IMR-90 (cell line): Measurements from ENCODE around the gene FOSL2. TPM values are rescaled to one million over a fixed set of nuclear protein-coding genes. Genes with fewer than 3 reads are reported as not detected.

Experiments
- ATAC-seq: fragments of 200-7000 bp; cut with Tn5 transposase; 2 replicates; pipeline ENCODE4 v1.9.1; 2020; ENCODE audit warnings: low read depth, mild to moderate bottlenecking, moderate library complexity
- BruUV-seq: library from RNA; stranded (reverse); fragments of 400-500 nt; replicated peaks from 2 replicates; lab custom pipeline; 2021; lab: Mats Ljungman, UMichigan
- CTCF ChIA-PET: fragments of 300-600 bp; formaldehyde crosslinking; extraction: SDS; loops from one replicate; lab custom pipeline; 2021; ENCODE audit warnings: antibody characterized with exemption; lab: Yijun Ruan, JAX
- POLR2A ChIA-PET: fragments of 300-600 bp; sonication (Branson Sonifier 250); formaldehyde crosslinking; loops from one replicate; lab custom pipeline; 2022; ENCODE audit warnings: antibody characterized with exemption; ENCODE audit not compliant: unreplicated experiment; lab: Charles Lee
- DNase-seq: peaks from one replicate; pipeline ENCODE4 v3.0.0; 2013
- H2AFZ ChIP-seq: replicated peaks from 2 replicates; pipeline ENCODE3; 2013; ENCODE audit warnings: low read length, mild to moderate bottlenecking; ENCODE audit not compliant: poor library complexity
- H2AK5ac ChIP-seq: 2 replicates; pipeline ENCODE4 v1.6.1; 2013; ENCODE audit warnings: low read depth, low read length, inconsistent platforms
- H2AK9ac ChIP-seq: replicated peaks from 2 replicates; pipeline ENCODE3; 2013; ENCODE audit warnings: mild to moderate bottlenecking, low read depth, low read length, moderate library complexity; ENCODE audit not compliant: poor library complexity
- H2BK120ac ChIP-seq: 2 replicates; pipeline ENCODE4 v1.6.1; 2013; ENCODE audit warnings: low read depth, low read length, inconsistent platforms
- H2BK15ac ChIP-seq: 3 replicates; pipeline ENCODE4 v1.6.1; 2013; ENCODE audit warnings: low read depth, low read length, inconsistent platforms
- H2BK20ac ChIP-seq: 2 replicates; pipeline ENCODE4 v1.6.1; 2013; ENCODE audit warnings: low read depth, mild to moderate bottlenecking, inconsistent platforms, low read length, moderate library complexity
- H2BK5ac ChIP-seq: 2 replicates; pipeline ENCODE4 v1.6.1; 2013; ENCODE audit warnings: mild to moderate bottlenecking, low read depth, low read length, inconsistent platforms; ENCODE audit not compliant: poor library complexity, severe bottlenecking
- H3K14ac ChIP-seq: replicated peaks from 2 replicates; pipeline ENCODE4 v1.6.1; 2013; ENCODE audit warnings: low read depth, low read length, inconsistent platforms
- H3K18ac ChIP-seq: 2 replicates; pipeline ENCODE4 v1.6.1; 2013; ENCODE audit warnings: low read depth, low read length, control low read depth
- H3K23ac ChIP-seq: 2 replicates; pipeline ENCODE4 v1.6.1; 2013; ENCODE audit warnings: low read depth, low read length, inconsistent platforms
- H3K27ac ChIP-seq: 2 replicates; pipeline ENCODE4 v1.5.1; 2013; ENCODE audit warnings: mild to moderate bottlenecking, control low read depth, low read length; ENCODE audit not compliant: insufficient read depth
- H3K27me3 ChIP-seq: 2 replicates; pipeline ENCODE4 v1.6.1; 2013; ENCODE audit warnings: low read length; ENCODE audit not compliant: control insufficient read depth, insufficient read depth
- H3K36me3 ChIP-seq: 2 replicates; pipeline ENCODE4 v1.6.1; 2013; ENCODE audit warnings: low read length, mixed read lengths; ENCODE audit not compliant: control insufficient read depth, insufficient read depth
- H3K4ac ChIP-seq: 2 replicates; pipeline ENCODE4 v1.6.1; 2013; ENCODE audit warnings: low read depth, low read length, inconsistent platforms
- H3K4me1 ChIP-seq: 2 replicates; pipeline ENCODE4 v1.6.1; 2013; ENCODE audit warnings: low read length, mixed read lengths; ENCODE audit not compliant: control insufficient read depth, insufficient read depth
- H3K4me2 ChIP-seq: 2 replicates; pipeline ENCODE4 v1.6.1; 2013; ENCODE audit warnings: low read depth, mild to moderate bottlenecking, control low read depth, low read length, moderate library complexity
- H3K4me3 ChIP-seq: 2 replicates; pipeline ENCODE4 v1.5.1; 2013; ENCODE audit warnings: low read depth, mild to moderate bottlenecking, control low read depth, low read length, moderate library complexity; ENCODE audit not compliant: insufficient read depth
- H3K56ac ChIP-seq: 2 replicates; pipeline ENCODE4 v1.6.1; 2013; ENCODE audit warnings: low read length, inconsistent platforms; ENCODE audit not compliant: insufficient read depth; ENCODE audit errors: extremely low read depth
- H3K79me1 ChIP-seq, 2 experiments: 2 replicates each; pipeline ENCODE4 v1.6.1; 2013; ENCODE audit warnings: low read length in 2 of 2, inconsistent platforms in 1 of 2, low read depth in 1 of 2
- H3K9ac ChIP-seq: 2 replicates; pipeline ENCODE4 v1.6.1; 2013; ENCODE audit warnings: low read depth, low read length, control low read depth
- H3K9me1 ChIP-seq: 2 replicates; pipeline ENCODE4 v1.6.1; 2013; ENCODE audit warnings: low read length, inconsistent platforms; ENCODE audit not compliant: insufficient read depth
- H3K9me3 ChIP-seq: 2 replicates; pipeline ENCODE4 v1.6.1; 2013; ENCODE audit warnings: low read length; ENCODE audit not compliant: control insufficient read depth, insufficient read depth
- H4K20me1 ChIP-seq: 2 replicates; pipeline ENCODE4 v1.6.1; 2013; ENCODE audit warnings: low read length, inconsistent platforms; ENCODE audit not compliant: insufficient read depth
- H4K5ac ChIP-seq: 2 replicates; pipeline ENCODE4 v1.6.1; 2013; ENCODE audit warnings: mild to moderate bottlenecking, low read depth, low read length, control low read depth
- H4K8ac ChIP-seq, 2 experiments: 2 replicates each; pipeline ENCODE4 v1.6.1; 2013; ENCODE audit warnings: low read depth in 2 of 2, low read length in 2 of 2, control low read depth in 1 of 2, inconsistent platforms in 1 of 2
- H4K91ac ChIP-seq: 2 replicates; pipeline ENCODE4 v1.6.1; 2013; ENCODE audit warnings: low read depth, low read length, inconsistent platforms; ENCODE audit not compliant: insufficient read depth
- BHLHE40 ChIP-seq: fragments of 150-350 bp; IDR thresholded peaks from 2 replicates; pipeline ENCODE4 v1.6.1; 2016; ENCODE audit warnings: mild to moderate bottlenecking, low read depth, low read length
- CHD1 ChIP-seq: IDR thresholded peaks from 2 replicates; pipeline ENCODE4 v1.6.1; 2012; ENCODE audit warnings: low read depth, low read length, improper control_type of control experiment
- FOS ChIP-seq: fragments of 150-350 bp; IDR thresholded peaks from 2 replicates; pipeline ENCODE4 v1.6.1; 2016; ENCODE audit warnings: low read depth, low read length
- MAFK ChIP-seq: IDR thresholded peaks from 2 replicates; pipeline ENCODE4 v1.6.1; 2012; ENCODE audit warnings: low read depth, low read length, improper control_type of control experiment
- MAZ ChIP-seq: IDR thresholded peaks from 2 replicates; pipeline ENCODE4 v1.6.1; 2012; ENCODE audit warnings: low read depth, mild to moderate bottlenecking, low read length, improper control_type of control experiment, moderate library complexity, borderline replicate concordance
- MXI1 ChIP-seq: IDR thresholded peaks from 2 replicates; pipeline ENCODE4 v1.6.1; 2012; ENCODE audit warnings: low read depth, mild to moderate bottlenecking, low read length, moderate library complexity, borderline replicate concordance
- RCOR1 ChIP-seq: IDR thresholded peaks from 2 replicates; pipeline ENCODE4 v1.6.1; 2012; ENCODE audit warnings: mild to moderate bottlenecking, low read length, improper control_type of control experiment; ENCODE audit not compliant: insufficient replicate concordance
- RFX5 ChIP-seq: IDR thresholded peaks from 2 replicates; pipeline ENCODE4 v1.8.0; 2012; ENCODE audit warnings: low read depth, mild to moderate bottlenecking, low read length, moderate library complexity
- SMC3 ChIP-seq: fragments of 150-350 bp; IDR thresholded peaks from 2 replicates; pipeline ENCODE4 v1.6.1; 2016; ENCODE audit warnings: low read depth, mild to moderate bottlenecking, antibody characterized with exemption, low read length, moderate library complexity
- WGBS, 2 experiments: methylation state at CpG; one replicate each; pipeline versions ENCODE4 v1.1.5 to v1.1.7; 2013; ENCODE audit warnings: missing lambda C conversion rate in 2 of 2; ENCODE audit not compliant: insufficient read length in 1 of 2; ENCODE audit errors: extremely low coverage in 2 of 2; 5-methylcytosine and 5-hydroxymethylcytosine counted together
- dilution Hi-C: fragments of 300-500 bp; cut with HindIII; formaldehyde crosslinking; loops from one replicate; pipeline ENCODE4 v1.14.3; 2018; ENCODE audit warnings: low sequenced_read_pairs; ENCODE audit not compliant: unreplicated experiment
- in situ Hi-C: fragments of 300-500 bp; cut with MboI; formaldehyde crosslinking; loops from 3 replicates; pipeline ENCODE4 v1.14.3; 2019; ENCODE audit warnings: low sequenced_read_pairs, inconsistent platforms, mixed read lengths
- intact Hi-C: fragments of 100-400 bp; cut with micrococcal nuclease; formaldehyde crosslinking; loops from 2 replicates; pipeline ENCODE4 v1.10.0; 2022
- polyA plus RNA-seq, 3 experiments: library from polyadenylated mRNA; depleted of rRNA; stranded (reverse); fragments of >200 nt; gene quantifications; 2 replicates each; pipeline ENCODE4 v1.2.3, GENCODE V29; 2012; ENCODE audit warnings: low replicate concordance in 1 of 3
- total RNA-seq: library from RNA; depleted of rRNA; stranded (reverse); fragments of >200 nt; gene quantifications from 2 replicates; pipeline ENCODE4 v1.2.3, GENCODE V29; 2012
- TF ChIP-seq, protein P1 (sequence below): fragments of 150-350 bp; IDR thresholded peaks from 2 replicates; pipeline ENCODE4 v1.6.1; 2016; ENCODE audit warnings: low read depth, mild to moderate bottlenecking, low read length, moderate library complexity, borderline replicate concordance
- TF ChIP-seq, protein P2 (sequence below): fragments of 150-350 bp; IDR thresholded peaks from 2 replicates; pipeline ENCODE4 v1.6.1; 2017; ENCODE audit warnings: mild to moderate bottlenecking, antibody characterized with exemption, low read length, low read depth

The FOSL2 gene
- total and polyA plus RNA-seq, 2 of the 4 experiments (the other 2 are of a cell fraction): 31.4 to 46.3 TPM

DNA sequence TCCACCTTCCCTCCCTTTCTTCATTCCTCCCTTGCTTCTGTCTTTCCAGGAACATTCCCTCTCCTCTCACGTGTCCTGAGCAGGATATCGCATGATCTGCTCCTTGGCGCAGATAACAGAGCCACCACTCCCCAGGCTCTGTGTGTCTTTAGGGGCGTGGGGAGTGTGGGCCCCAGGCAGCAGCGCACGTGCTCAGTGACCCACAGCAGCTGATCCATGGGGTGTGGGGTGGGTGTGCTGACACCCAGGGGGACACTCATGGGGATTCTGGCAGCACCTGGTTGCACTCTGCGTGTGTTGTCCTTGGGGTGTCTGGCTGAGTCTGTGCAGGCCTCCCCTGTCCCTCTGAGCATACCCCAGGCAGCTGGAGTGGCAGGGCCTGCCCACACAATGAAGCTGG, 9.9 kb upstream of the FOSL2 start:
- Histone ChIP-seq H3K36me3 (no peaks in the 10 kb centered on the region), H3K27me3 (peaks cover 4% of the 10 kb centered on the region; the same call in 1 of the 2 replicates), H2AK5ac (no peak overlapping the region; the same call in 1 of the 2 replicates), H3K27ac (no peak overlapping the region), H2BK20ac (no peak overlapping the region), H3K79me1 (no peaks in the 10 kb centered on the region), H3K56ac (no peak overlapping the region), H4K20me1 (no peaks in the 10 kb centered on the region), H3K4me1 (peaks cover 6% of the 10 kb centered on the region), H4K91ac (no peak overlapping the region), H3K23ac (no peak overlapping the region), H3K9ac (no peak overlapping the region), H3K4ac (peak overlapping the region; percentile 13; the same call in 1 of the 2 replicates), H3K14ac (no peak overlapping the region; the same call in 1 of the 2 replicates), H2AK9ac (no peak overlapping the region), H3K4me2 (no peak overlapping the region), H3K18ac (no peak overlapping the region), H2BK5ac (no peak overlapping the region), H2BK120ac (no peak overlapping the region; the same call in 1 of the 2 replicates), H4K5ac (no peak overlapping the region), H2BK15ac (no peak overlapping the region), H3K9me3 (no peaks in the 10 kb centered on the region), H3K9me1 (peaks cover 12% of the 10 kb centered on the region), H4K8ac (no peak overlapping the region), H2AFZ (peak overlapping the region; percentile 33), H3K4me3 (no peak overlapping the region)
- in situ Hi-C loops (no loop called here), dilution Hi-C loops (no loop called here), intact Hi-C loops (no loop called here)
- ATAC-seq: no peak
- no peak for TF ChIP-seq SMC3
- no peak for TF ChIP-seq RFX5
- TF ChIP-seq, protein P1, sequence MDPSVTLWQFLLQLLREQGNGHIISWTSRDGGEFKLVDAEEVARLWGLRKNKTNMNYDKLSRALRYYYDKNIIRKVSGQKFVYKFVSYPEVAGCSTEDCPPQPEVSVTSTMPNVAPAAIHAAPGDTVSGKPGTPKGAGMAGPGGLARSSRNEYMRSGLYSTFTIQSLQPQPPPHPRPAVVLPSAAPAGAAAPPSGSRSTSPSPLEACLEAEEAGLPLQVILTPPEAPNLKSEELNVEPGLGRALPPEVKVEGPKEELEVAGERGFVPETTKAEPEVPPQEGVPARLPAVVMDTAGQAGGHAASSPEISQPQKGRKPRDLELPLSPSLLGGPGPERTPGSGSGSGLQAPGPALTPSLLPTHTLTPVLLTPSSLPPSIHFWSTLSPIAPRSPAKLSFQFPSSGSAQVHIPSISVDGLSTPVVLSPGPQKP: no peak
- TF ChIP-seq CHD1: no peak
- no peak for TF ChIP-seq BHLHE40
- TF ChIP-seq, protein P2, sequence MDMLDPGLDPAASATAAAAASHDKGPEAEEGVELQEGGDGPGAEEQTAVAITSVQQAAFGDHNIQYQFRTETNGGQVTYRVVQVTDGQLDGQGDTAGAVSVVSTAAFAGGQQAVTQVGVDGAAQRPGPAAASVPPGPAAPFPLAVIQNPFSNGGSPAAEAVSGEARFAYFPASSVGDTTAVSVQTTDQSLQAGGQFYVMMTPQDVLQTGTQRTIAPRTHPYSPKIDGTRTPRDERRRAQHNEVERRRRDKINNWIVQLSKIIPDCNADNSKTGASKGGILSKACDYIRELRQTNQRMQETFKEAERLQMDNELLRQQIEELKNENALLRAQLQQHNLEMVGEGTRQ: no peak
- no peak for TF ChIP-seq RCOR1
- no peak for TF ChIP-seq MAZ
- no peak for TF ChIP-seq MAFK
- no peak for TF ChIP-seq MXI1
- no peak for TF ChIP-seq FOS
- BruUV-seq: no TSS peak
- ChIA-PET POLR2A (no interaction called here), CTCF (no interaction called here)
- WGBS, 2 experiments: 86% methylated on average over 1 of the region's 7 CpGs; no CpG with 5 or more reads in 1 of the 2 experiments
- no peak for DNase-seq
